HG03095 (cell line): ENCODE measurements around the gene GIPR.
A peak's percentile ranks its signal among the peaks of the same experiment; 100 is the strongest.
"Not testable (repeated sequence)": the region's sequence is repeated elsewhere in the genome, so short reads cannot be mapped to it uniquely, and the experiment has no call there.

Experiments used
- ATAC-seq: cut with Tn5 transposase; IDR thresholded peaks from one replicate; pipeline ENCODE4 v1.9.1; 2021; ENCODE audit warnings: moderate library complexity; ENCODE audit not compliant: unreplicated experiment

GIPR gene, protein sequence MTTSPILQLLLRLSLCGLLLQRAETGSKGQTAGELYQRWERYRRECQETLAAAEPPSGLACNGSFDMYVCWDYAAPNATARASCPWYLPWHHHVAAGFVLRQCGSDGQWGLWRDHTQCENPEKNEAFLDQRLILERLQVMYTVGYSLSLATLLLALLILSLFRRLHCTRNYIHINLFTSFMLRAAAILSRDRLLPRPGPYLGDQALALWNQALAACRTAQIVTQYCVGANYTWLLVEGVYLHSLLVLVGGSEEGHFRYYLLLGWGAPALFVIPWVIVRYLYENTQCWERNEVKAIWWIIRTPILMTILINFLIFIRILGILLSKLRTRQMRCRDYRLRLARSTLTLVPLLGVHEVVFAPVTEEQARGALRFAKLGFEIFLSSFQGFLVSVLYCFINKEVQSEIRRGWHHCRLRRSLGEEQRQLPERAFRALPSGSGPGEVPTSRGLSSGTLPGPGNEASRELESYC

GRCh38 chr19:45667620-45668341, at the start of gene GIPR:
Gene GIPR (plus strand): TSS chr19:45668221. CDS start chr19:45669521, 1,300 bp downstream.
- no peak for ATAC-seq

DNA sequence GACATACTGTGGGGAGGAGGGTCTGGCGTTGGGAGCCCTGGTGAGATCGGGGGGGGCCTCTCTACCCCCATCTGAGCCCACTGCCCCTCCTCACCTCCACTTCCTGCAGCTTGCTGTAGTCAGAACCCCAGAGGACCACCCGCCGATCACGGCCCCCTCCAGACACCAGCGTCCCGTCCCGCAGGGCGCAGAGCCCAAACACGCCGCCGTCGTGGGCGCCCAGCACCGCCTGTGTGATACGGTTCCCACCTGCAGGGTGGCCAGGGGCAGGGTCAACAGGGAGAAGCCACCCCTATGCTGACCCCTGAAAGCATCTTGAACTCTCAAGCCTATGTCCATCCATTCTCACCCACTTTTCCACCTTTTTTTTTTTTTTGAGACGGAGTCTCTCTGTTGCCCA, 46.6 kb upstream of the GIPR start:
- no peak for ATAC-seq

GRCh38 chr19:45621976-45622503, 46.0 kb upstream of the GIPR start:
- ATAC-seq = no peak

GRCh38 chr19:45623984-45624383, 44.0 kb upstream of the GIPR start:
- ATAC-seq = no peak

- not testable (repeated sequence) for ATAC-seq
Measured at GRCh38 chr19:45628219-45628618, 39.8 kb upstream of the GIPR start.

GRCh38 chr19:45629704-45630103, 38.3 kb upstream of the GIPR start:
- no peak for ATAC-seq

GRCh38 chr19:45630463-45630862, 37.6 kb upstream of the GIPR start:
- ATAC-seq = no peak

DNA sequence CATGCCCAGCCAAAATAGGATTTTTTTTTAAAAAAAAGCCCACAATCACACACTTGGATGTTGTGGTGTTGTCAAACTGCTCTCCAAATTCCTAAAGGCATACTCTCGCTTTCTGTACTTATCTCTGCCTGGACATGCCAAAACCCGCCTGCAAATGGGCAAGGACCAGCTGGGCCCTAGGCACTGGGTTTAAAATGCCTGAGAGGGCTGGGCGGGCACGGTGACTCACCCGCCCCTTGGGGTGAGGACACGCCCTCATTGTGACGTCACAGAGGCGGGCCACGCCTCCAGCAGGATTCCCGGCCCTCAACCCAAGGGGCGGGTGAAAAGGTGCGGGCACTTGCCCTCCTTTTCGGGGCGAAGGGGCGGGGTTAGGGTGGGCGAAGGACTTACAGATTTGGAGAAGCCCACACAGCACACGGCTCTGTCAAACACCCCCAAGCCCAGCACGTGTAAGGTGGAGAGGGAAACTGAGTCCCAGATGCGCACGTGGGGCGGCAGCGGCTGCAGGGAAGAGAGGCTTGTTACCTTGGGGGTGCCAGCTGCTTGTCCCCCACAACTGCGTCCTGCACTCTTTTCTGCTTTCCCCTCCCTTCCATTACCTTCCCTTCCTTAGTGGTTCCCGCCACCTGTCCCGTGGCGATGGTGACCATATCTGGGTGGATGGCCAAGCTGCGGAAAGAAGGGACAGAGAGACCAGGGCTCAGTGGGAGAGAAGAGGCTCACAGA, 35.4 kb upstream of the GIPR start:
- no peak for ATAC-seq

- ATAC-seq = no peak
Measured at GRCh38 chr19:45636275-45636674, 31.7 kb upstream of the GIPR start.

GRCh38 chr19:45636902-45637301, 31.1 kb upstream of the GIPR start:
- no peak for ATAC-seq

DNA sequence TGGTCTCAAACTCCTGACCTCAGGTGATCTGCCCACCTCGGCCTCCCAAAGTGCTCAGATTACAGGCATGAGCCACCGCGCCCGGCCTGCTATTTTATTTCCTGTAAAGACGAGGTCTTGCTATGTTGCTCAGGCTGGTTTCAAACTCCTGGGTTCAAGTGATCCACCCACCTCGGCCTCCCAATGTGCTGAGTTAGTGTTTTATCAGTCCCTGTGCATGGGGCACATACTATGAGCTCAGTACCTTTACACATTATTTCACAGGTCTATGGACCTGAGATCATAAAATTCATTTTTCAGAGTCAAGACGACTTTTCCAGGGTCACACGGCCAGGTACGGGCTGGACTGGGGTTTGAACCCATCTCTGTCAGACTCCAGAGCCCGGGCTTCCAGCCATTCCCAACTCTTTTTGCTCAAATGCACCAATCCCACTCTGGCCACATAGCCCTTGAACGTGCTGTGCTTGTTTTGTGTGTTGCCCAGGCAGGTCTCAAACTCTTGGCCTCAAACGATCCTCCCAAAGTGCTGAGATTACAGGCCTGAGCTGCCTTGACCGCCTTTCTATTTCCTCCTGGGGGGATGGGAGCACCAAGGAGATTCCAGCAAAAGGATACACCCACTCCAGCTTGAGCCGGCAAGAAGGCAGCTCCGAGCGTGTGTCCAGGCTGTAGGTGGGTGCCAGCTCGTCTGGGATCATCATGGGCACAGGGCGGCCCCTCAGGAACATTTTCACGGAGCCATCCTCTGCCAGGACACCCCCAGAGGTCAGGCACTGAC, 29.9 kb upstream of the GIPR start:
- no peak for ATAC-seq

- ATAC-seq = no peak
Measured at GRCh38 chr19:45638930-45639729, 28.9 kb upstream of the GIPR start, which contains the start of gene EML2. Gene EML2 (minus strand): TSS chr19:45639397. CDS start chr19:45639376, 21 bp downstream.

GRCh38 chr19:45640849-45641273, 27.2 kb upstream of the GIPR start:
- no peak for ATAC-seq

GRCh38 chr19:45641274-45642105, 26.5 kb upstream of the GIPR start:
- ATAC-seq = peak; percentile 38

DNA sequence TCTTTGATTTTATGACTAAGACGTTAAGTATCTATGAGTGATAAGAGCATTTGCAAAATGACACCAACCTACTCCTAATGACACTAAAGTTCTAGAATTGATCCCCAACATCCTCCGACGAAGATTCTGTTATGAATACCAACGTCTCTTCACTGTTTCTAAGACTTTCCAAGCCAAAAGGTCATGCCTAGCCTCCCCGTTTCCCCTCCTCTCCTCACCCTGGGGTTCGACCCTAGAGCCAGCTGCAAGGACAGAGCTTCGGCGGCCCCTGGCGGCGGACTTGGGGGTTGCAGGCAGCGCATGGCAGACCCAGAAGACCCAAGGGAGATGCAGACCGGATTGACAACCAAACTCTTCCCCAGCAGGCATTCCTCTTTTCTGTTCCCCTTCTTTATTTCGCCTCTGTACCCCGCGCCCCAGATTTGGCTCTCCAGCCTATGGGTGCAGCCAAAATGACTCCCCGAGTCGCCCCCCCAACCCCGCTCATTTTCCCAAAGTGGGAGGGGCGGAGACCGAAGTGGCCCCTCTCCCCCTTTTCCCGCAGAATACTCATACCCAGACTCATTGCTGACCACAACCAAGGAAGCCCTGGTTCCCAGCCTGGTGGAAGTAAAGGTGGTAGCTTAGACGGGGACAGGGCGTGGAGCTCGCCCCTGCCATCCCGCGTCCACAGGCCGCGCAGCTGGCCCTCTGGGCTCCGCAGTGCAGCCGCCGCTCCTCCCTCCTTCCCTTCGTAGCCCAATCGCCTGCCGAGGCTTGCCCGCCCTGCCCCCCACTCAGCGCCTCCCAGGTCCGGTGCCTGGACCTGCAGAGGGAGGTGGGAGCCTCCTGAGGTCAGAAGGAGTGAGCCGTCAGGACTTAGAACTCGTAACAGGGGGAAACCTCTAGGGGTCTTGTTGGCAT, 24.7 kb upstream of the GIPR start:
- ATAC-seq = no peak

- ATAC-seq = no peak
Measured at GRCh38 chr19:45643927-45644771, 23.9 kb upstream of the GIPR start.
